ES-I3 (cell line): ENCODE results near the gene PALLD.

Source experiments
- H3K36me3 ChIP-seq: 2 replicates; pipeline ENCODE4 v1.6.1; 2013; ENCODE audit warnings: mild to moderate bottlenecking, low read length, control low read depth, moderate library complexity; ENCODE audit not compliant: insufficient read depth
- H3K4me1 ChIP-seq: 2 replicates; pipeline ENCODE4 v1.6.1; 2013; ENCODE audit warnings: mild to moderate bottlenecking, control low read depth, low read length; ENCODE audit not compliant: insufficient read depth
- H3K9ac ChIP-seq: 2 replicates; pipeline ENCODE4 v1.6.1; 2013; ENCODE audit warnings: low read depth, mild to moderate bottlenecking, low read length, moderate library complexity
- H3K9me3 ChIP-seq: 2 replicates; pipeline ENCODE4 v1.6.1; 2013; ENCODE audit warnings: mild to moderate bottlenecking, low read length, moderate library complexity; ENCODE audit not compliant: control insufficient read depth, insufficient read depth

The PALLD gene

DNA sequence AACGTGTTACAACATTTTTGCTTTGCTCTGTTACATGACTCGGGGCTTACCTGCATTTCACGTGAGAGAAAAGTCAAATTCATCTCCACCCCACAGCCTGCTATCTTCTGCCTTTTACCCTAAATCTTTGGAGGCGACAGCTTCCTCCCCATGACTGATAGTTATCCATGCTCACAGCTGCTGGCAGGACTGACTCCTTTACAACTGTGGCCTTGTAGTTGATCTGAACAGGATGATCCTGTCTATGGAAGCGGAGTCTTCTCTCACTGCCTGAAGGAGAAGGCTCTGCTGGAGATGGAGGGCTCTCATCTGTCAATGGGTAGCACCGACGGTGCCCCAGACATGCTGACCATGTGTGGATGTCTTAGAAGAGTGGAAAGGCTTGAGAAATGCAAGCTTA lies 362.2 kb downstream of the PALLD start:
- Histone ChIP-seq H3K9ac (no peak overlapping the region), H3K4me1 (peaks cover 5% of the 10 kb centered on the region; the same call in 1 of the 2 replicates), H3K36me3 (no peaks in the 10 kb centered on the region), H3K9me3 (no peaks in the 10 kb centered on the region)

DNA sequence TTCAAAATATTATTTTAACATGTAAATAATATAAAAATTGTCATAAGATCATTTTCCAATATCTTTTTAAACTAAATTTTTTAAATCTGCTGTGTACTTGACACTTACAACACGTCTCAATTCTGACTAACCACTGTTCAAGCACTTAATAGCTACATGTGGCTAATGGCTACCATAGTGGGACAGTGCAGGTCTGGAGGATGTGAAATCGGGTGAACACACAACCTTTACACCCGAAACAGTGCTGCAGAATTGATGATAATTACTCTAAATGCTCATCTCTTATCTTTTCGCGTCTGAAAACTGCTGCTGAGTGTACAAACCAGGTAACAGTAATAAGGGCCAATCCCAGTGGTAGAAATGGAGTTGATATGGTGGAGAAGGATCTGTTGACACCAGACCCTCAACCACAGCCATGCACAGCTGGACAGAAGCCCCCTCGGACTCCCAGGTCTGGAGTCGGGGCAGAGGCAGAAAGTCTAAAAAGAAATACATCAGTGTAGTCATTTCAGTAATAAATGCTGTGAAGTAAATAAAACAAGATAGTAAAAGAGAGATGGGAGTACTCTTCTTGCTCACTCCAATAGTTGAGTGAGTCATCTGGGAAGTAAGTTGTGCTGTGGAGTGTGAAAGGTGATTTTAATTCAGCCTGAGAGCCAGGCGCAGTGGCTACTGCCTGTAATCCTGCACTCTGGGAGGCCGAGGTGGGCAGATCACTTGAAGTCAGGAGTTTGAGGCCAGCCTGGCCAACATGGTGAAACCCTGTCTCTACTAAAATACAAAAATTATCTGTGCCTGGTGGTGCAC lies 363.2 kb downstream of the PALLD start:
- Histone ChIP-seq H3K4me1 (peaks cover 5% of the 10 kb centered on the region; the same call in 1 of the 2 replicates), H3K9me3 (no peaks in the 10 kb centered on the region), H3K36me3 (no peaks in the 10 kb centered on the region), H3K9ac (no peak overlapping the region)

DNA sequence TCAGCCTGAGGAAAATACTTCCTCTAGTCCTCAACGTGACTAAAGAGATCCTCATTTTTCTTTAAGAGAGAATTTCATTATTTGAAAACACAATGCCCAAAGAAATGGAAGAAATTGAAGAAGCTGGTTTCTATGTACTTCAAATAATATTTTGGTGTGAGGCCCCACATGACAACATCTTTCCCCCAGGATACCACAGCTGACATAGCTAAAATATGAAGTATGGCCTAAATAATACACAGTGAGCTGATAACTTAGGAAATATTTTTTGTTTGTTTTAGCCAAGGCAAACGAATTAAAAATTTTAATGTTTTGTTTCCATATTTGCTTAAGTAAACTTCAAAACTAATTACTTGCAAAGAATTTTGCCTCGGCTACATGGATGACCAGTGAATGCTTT lies 364.0 kb downstream of the PALLD start:
- no peaks in the 10 kb centered on the region for H3K9me3 ChIP-seq
- H3K9ac ChIP-seq, result no peak overlapping the region
- peaks cover 5% of the 10 kb centered on the region; the same call in 1 of the 2 replicates for H3K4me1 ChIP-seq
- no peaks in the 10 kb centered on the region for H3K36me3 ChIP-seq

DNA sequence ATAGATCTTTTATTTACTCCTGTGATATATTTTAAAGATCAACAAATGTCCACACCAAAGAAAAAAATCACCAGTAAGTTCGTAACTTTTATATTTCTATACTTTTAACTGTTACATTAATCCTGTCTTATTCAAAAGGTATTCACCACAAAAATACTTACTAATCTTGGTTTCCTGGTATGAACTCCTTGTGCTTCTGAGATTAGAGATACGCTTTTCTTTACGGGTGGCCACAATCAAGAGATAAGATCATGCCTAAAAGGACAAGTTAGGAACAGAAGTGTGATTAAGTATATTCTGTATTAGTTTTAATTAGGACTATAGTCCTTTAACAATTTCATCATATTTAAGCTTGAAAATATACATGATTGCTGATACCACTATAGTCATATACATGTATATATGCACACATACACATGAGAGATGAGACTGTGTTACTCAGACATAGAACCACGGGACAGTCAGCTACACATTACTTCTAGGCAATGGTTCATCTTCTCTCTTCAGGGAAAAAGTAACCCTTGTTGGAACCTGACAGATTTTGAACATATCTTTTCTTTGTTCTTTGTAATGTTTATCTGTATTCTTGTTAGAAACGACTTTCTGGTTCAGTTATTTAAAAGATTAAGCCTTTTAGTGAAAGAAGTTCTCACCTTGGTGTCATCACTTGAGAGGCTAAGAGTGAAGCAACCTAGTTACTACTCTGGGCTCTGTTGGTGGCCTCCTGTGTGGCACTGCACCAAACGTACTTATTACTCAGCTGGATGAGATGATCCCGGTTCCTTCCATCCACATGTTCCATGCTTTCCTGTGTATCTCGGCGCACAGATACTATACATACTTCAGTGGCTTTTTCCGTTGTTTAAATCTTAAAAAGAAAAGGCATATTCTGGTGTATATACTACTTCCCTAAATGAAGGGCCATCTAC lies 367.1 kb downstream of the PALLD start:
- no peak overlapping the region for H3K9ac ChIP-seq
- no peaks in the 10 kb centered on the region for H3K36me3 ChIP-seq
- H3K4me1 ChIP-seq, result peaks cover 14% of the 10 kb centered on the region
- no peaks in the 10 kb centered on the region for H3K9me3 ChIP-seq

DNA sequence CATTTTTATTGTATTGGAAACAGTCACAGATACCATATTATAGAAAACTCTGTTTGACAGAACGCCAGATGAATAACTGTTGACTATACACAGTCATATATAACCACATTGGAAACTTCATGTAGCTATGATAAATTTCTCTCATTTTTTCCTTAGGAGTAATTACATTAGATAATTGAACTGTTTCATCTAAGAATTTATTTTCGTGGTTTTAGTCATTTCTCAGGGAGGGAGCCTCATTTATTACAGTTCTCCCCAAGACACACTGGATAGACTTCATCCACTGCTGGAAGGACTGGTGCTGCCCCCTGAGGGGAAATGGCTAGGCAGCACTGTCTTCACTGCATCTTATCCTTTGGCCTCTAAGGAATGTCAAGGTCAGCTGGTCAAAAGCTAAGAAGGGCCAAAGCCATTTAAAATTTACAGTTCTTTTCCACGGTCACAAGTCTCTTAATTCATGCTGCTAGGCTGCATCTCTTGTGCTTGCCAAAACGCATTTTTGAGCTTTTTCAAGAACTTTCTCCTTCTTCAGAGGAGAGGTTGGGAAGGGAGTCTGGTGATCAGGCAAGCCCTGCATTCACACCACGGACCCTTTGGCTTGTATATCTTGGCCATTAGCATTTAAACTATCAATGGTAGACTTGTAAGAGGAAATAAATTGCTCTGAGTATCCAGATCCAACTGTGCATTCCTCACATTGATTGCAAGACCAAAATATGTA lies 368.1 kb downstream of the PALLD start:
- H3K36me3 ChIP-seq, result no peaks in the 10 kb centered on the region
- peaks cover 14% of the 10 kb centered on the region for H3K4me1 ChIP-seq
- H3K9ac ChIP-seq, result no peak overlapping the region
- no peaks in the 10 kb centered on the region for H3K9me3 ChIP-seq

DNA sequence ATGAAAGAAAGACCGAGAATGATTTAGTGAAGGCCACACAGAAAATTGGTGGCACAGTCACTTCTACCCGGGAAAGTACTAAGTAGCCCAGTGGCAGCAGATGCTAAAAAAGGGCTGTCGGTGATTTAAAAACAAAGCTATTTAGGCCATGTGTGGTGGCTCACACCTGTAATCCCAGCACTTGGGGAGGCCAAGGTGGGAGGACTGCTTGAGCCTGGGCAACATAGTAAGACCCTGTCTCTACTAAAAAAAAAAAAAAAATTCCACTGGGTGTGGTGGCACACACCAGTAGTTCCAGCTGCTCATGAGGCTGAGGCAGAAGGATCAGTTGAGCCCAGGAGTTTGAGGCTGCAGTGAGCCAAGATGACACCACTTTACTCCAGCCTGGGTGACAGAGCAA lies 369.0 kb downstream of the PALLD start:
- no peaks in the 10 kb centered on the region for H3K9me3 ChIP-seq
- no peaks in the 10 kb centered on the region for H3K36me3 ChIP-seq
- no peak overlapping the region for H3K9ac ChIP-seq
- H3K4me1 ChIP-seq, result peaks cover 14% of the 10 kb centered on the region

DNA sequence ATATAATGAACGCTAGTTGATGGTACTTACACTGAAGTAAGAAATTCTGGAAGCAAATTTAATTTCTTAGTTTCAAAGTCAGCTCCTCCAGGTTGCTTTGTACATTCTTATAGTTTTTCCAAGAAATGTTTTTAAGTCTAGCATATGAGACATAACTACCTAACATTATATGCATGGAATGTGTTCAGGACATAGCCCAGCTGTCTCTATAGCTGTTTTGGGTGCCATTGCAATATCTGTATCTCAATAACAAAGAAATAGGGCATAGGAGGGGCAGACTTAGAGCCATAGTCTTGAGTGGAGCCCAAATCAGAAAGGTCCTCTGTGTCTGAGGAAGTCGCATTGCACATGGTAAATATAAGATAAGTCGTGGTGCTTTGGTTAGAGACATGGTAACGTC lies 369.8 kb downstream of the PALLD start:
- Histone ChIP-seq H3K9me3 (no peaks in the 10 kb centered on the region), H3K4me1 (peaks cover 14% of the 10 kb centered on the region), H3K36me3 (no peaks in the 10 kb centered on the region), H3K9ac (no peak overlapping the region)

DNA sequence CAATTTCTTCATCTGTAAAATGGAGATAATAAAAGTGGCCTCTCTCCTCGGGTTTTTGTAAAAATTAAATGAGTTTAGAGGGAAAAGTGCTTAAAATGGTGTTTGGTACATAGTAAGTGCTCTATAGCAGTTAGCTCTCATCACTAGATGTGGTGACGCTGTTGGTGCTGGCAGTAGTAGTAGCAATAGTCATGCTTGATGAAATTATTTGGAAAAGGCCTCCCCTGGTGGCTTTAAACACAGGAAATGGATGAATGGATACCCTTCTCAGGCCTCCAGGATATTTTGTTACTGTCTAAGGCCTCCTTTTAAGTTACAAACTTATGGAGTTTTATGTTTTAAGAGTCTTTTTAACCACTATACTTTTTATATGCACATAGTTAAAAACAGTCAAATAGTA lies 370.3 kb downstream of the PALLD start:
- H3K4me1 ChIP-seq, result peaks cover 14% of the 10 kb centered on the region
- H3K36me3 ChIP-seq, result no peaks in the 10 kb centered on the region
- no peaks in the 10 kb centered on the region for H3K9me3 ChIP-seq
- H3K9ac ChIP-seq, result no peak overlapping the region

DNA sequence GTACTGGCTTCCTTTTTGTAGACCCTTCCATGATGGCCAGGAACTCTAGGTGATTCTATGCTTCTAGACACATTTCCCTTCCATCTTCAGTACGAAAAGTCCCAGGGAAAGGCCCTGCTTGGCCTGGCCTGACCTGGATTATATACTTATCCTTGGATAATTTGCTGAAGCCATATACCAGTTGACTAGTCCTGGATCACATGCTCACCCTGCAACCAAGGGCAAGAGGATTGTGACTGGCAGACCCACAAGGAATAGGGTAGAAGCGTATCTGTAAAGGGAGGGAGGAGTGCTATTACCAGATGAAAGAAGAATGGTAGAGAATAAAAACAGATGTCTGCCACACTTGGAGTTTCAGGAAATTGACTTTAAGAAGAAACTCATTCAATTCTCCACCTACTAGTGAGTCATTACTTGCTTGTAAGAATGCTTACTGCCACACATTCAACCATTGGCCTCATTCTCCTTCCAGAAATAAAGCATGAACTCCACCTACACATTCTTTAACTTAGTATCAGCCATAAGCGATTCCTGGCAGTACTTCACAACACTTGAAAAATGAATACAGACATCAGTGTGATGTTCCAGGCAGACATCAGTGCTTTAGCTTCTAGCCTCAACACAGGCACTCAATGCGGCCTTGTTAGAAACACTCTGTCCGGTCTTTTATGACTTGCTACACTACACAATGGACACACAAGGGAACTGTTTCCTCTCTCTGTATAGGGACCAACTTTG lies 371.4 kb downstream of the PALLD start:
- Histone ChIP-seq H3K4me1 (peaks cover 10% of the 10 kb centered on the region), H3K9me3 (no peaks in the 10 kb centered on the region), H3K36me3 (no peaks in the 10 kb centered on the region), H3K9ac (no peak overlapping the region)

DNA sequence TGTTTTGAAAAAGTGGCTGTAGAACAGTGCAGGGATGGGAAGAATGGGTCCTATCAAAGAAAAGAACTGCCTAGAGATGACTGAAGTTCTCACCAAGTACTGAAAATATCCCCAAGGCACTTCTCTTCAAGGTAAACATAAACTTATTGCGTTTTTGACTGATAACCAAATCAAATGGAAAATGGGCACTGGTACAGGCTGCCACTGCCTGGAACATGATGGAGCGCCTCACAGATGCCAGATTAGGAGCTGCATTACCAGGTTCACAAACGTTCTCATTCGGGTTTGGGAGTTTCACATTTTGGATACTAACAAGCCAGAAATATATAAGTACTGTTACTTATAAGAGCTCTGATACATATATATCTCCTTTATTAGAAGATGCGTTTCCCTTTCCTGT lies 371.9 kb downstream of the PALLD start:
- H3K9ac ChIP-seq, result no peak overlapping the region
- no peaks in the 10 kb centered on the region for H3K36me3 ChIP-seq
- H3K4me1 ChIP-seq, result peaks cover 9% of the 10 kb centered on the region
- no peaks in the 10 kb centered on the region for H3K9me3 ChIP-seq

DNA sequence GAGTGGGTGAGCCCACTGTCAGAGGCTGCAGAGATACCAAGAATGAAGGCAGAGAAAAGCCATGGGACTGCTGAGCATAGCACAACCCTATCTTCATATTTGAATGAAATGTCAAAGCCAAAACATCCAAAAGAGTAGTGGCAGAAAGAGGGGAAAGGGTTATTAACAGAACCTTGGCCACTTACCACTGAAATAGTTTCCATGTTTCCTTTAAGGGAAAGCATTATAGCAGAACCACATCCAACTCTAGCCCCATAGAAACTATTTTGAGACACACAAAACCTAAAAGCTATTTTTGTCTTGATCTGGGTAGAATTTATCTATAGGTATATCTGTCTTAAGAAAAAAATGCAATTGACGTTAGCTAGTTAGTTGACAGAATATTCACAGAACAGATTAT lies 373.2 kb downstream of the PALLD start:
- Histone ChIP-seq H3K4me1 (peaks cover 9% of the 10 kb centered on the region), H3K36me3 (no peaks in the 10 kb centered on the region; the same call in 1 of the 2 replicates), H3K9ac (no peak overlapping the region), H3K9me3 (no peaks in the 10 kb centered on the region)

DNA sequence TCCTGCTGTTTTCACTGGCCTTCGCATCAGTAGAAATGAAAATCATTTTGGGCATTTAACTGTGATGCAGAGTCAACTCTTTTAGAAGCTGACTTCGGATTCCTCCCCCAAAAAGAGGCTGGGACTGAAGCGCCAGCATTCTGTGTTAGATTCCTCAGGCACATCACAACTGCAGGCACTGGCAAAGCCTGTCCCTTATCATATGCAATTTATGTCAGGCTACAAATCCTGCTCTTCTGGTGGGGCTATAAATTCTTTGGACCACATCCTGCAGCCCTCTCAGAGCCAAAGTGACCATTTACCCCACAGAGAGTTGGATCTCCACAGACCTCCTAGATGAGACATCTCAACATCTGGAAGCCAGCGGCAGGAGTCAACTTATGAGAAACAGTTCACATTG lies 374.8 kb downstream of the PALLD start:
- Histone ChIP-seq H3K4me1 (peaks cover 9% of the 10 kb centered on the region), H3K36me3 (no peaks in the 10 kb centered on the region; the same call in 1 of the 2 replicates), H3K9me3 (no peaks in the 10 kb centered on the region), H3K9ac (no peak overlapping the region)

DNA sequence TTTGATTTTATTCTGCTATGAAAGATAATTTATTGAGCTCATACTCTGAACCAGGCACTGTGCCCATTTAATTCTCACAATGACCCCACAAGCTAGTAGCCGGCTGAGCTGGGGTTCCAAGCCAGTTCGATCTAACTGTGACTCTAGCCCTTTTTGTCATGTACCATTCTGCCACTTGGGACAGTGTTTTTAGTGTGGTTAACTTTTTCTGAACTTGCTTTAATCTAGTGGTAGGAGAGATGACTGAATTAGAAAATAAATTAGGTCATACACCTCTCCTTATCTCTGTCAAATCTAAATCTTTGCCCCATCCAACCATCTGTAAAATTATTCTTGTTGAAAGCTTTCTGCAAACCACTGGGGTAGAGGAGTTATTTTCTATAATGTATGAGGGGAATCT lies 377.2 kb downstream of the PALLD start:
- no peaks in the 10 kb centered on the region; the same call in 1 of the 2 replicates for H3K36me3 ChIP-seq
- no peak overlapping the region for H3K9ac ChIP-seq
- H3K4me1 ChIP-seq, result 0 out of 2 replicates have a peak, but pooled peaks cover 4% of the 10 kb centered on the region
- H3K9me3 ChIP-seq, result no peaks in the 10 kb centered on the region

DNA sequence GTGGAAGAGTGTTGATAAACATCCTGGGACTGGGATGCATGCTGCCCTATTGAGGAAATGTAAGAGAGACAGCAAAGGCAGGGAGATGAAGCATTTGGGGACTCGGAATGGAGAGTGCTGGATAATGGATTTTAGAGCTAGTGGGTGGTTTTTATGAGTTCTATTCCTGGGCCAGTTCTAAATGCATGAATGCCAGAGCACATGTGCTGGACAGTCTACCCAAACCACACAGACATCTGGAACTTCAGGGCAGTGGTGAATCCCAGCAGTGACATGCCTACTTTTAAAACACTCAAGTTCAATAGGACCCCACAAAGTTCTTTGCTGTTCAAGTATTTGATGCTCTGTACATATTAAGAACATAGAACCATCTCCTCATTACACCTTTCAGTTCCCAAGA lies 379.3 kb downstream of the PALLD start:
- no peaks in the 10 kb centered on the region for H3K9me3 ChIP-seq
- no peak overlapping the region for H3K9ac ChIP-seq
- H3K36me3 ChIP-seq, result no peaks in the 10 kb centered on the region; the same call in 1 of the 2 replicates
- 0 out of 2 replicates have a peak, but pooled peaks cover 4% of the 10 kb centered on the region for H3K4me1 ChIP-seq
